GM20431 (cell line): ENCODE results near the gene ADAMTS15.

Experiments
- in situ Hi-C: fragments of 300-500 bp; cut with MseI, MboI; formaldehyde crosslinking; loops from one replicate; pipeline ENCODE4 v1.15.0; 2020; ENCODE audit warnings: low sequenced_read_pairs; ENCODE audit not compliant: unreplicated experiment

ADAMTS15 gene

DNA sequence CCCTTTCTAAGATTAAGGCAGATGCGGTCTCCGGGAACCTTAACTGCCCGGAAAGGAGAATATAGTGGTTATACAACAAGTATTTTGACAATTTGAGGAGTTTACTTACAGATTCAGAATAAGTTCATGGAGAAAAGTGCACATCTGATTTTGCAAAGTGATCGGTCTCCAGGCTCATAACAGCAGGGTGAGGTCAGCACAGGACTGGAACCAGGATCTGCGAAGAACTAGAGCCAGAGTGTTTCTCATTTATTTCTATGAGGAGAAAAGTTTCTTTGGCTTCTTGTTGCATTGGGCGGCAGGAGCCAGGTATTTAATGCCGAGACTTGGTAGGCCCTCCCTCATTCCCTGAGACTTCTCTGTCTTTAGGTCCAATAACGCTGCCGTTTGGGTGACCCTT, 3.7 kb downstream of the ADAMTS15 start:
- in situ Hi-C loops = no loop called here

DNA sequence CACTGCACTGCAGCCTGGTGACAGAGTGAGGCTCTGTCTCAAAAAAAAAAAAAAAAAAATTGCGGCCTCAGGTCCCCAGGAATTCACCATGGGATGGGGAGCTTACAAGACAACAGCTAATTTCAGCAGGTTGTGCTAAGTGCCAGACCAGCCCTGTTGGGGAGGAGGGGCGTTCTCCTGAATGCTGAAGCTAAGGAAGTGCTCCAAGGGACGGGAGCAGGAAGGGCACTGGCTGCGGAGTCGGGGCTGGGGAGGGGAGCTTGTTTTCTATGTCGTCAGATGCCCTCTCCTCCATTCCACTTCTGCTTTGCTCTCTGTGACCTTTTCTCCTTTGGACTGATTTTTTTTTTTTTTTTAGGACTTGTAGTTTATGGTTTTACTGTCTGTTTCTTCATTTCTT, 4.5 kb downstream of the ADAMTS15 start:
- in situ Hi-C loops = no loop called here

DNA sequence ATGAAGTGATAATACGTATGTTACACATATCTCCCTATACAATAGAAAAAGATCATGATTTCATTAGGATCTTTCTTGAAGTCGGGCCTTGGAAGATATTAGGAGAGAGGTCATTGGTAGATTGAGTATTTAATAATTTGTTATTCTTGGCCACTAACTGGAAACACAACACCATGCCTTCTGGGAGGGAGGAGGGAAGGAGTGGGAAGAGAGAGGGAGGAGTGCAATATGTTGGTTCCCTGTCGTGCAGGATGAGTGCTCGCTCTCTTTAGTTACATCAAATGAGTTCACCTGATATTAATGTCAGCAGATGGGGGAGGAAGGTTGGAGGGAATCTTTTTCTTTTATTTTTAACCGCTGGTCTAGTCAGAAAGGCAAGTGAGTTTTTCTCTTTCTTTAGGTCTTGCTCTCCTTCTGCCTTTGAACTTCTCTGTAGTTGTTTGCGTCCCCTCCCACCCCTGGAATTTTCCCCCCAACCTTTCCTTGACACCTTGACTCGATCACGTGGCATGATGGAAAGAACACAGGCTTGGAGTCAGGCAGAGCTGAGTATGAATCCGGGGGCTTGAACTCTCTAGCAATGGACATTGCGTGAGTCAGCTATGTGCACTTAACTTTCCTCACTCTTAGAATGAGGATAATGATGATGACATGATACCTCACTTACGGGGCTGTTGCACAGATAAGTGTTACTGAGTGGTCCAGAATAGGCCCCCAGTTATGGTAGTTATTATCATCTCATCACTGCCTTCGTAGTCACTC, 6.2 kb downstream of the ADAMTS15 start:
- in situ Hi-C loops = no loop called here

DNA sequence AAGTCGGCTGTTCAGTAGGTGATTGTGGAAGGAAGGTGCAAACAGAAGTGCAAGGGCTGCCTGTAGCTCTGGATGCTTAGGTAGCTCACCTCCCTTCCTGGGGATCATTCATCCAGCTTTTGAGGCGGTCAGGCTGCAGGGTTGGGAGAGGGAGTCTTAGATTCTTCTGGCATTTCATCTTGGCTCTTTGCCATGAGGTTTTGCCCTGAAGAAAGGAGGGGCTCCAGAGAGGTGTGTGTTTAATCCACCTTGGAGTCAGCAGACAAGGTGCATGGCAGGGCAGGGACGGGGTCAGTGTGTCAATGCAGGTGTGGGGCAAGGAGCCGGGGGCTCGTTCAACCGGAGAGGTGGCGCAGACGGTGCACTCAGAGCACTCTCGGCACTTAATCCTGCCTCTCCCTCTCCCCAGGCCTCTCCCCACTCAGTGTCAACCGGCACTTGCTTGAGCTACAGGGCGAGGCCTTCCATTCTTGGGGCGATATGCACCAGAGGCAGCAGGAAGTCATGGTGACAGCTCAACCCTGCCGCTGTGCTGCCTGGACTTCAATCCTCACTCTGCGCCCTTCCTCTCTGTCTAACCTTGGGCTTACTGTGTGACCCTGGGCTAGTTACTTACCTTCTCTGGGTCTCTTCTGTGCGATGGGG, 7.2 kb downstream of the ADAMTS15 start:
- in situ Hi-C loops = no loop called here

DNA sequence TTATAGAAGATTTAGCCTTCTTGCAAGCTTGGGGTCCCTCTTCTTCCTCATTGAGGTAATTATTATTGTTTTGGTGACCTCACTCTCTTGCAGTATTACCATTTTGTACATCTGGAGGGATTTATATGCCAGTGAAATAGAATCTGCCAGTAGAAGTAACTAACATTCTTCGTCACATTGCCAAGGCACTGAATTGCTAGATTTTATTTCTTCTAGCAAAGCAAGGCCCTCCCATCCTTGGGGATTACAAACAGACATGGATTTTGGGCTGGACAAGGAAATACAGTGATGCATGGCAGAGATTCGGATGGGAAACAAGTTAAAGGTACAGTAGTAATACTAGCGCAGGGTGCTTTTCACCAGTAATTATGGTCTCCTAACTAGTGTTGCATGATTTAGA, 7.8 kb downstream of the ADAMTS15 start:
- in situ Hi-C loops = no loop called here

DNA sequence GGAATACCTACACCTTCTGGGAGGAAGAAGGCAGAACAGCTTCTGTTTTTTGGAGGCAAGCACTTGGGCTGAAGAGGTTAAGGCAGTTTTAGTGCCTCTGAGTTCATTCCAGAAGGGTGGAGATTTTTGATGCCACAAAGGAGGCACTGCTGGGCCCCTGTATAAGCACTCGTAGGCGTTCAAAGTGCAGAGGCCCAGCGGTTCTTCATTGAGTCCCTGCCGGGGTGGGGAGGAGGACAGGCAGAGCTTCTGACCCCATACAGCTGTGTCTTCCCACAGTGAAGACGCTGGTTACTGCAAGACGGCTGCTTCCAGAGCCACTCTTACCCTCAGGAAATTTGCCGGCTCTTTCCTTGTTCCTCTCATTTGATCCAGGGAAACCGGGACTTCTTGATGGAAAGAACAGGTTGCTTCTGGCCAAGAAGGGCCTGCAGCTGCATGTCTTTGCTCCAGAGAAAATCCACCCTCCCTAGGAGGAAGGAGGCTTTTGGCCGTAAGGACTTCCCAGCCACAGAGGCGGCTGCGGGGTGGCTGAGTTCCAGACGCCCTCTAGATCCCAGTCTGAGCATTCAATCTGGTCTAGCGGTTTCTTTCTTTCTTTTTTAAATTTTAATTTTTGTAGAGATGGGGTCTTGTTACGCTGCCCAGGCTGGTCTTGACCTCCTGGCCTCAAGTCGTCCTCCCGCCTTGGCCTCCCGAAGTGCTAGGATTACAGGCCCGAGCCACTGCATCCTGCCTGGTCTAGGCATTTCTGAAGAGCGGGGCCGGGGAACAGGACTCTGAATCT, 9.4 kb downstream of the ADAMTS15 start:
- in situ Hi-C loops = no loop called here

DNA sequence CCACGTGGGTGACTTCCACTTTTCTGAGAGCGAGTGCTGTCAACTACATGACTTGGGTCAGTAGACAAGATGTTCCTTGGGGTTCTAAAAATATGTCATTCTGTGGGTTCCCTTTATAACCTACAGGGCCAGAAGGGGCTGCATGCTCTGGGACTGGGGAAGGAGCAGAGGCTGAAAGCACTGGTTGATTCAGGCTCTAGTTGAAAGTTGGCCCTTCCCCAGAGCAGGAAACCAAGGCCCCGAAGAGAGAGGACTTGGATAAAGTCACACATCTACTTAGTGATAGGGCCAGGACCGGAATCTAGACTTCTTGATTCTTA, 9.9 kb downstream of the ADAMTS15 start:
- in situ Hi-C loops = no loop called here

DNA sequence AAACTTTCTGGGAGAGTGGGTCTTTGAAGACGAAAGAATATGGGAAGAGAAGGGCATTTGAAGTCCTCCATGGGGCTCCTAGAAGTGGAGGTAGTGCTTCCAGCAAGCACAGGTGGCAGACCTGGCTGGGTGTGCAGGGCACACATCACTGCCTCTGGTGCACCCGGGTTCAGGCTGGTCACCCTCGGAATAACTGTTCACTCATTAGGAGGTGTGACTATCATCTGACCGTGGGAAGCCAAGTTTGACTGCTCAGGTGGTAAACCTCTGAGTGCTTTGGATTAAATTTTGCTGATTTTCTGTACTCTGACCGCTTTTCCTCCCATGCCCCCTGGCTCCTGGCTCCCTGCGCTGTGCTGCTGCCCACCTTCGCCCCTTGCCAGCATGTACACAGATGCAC, 11.1 kb downstream of the ADAMTS15 start:
- in situ Hi-C loops = no loop called here

DNA sequence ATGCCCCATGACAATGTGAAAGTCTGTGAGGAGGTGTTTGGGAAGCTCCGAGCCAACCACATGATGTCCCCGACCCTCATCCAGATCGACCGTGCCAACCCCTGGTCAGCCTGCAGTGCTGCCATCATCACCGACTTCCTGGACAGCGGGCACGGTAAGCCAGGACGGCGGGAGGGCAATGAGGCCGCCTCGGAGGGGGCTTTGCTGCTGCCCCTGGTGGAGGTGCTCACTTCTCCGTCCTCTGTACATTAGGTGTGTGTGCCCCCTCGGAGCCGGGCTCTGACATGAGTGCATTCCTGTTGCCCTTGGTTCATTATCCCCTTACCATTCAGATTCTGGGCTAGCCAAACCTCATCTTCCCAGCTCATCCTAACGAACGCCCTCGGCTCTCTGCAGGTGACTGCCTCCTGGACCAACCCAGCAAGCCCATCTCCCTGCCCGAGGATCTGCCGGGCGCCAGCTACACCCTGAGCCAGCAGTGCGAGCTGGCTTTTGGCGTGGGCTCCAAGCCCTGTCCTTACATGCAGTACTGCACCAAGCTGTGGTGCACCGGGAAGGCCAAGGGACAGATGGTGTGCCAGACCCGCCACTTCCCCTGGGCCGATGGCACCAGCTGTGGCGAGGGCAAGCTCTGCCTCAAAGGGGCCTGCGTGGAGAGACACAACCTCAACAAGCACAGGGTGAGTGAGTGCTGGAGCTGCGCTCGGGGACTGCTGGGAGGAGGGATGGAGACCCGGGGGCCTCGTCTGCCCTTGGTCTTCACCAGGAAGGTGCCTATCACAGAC, 13.8 kb downstream of the ADAMTS15 start:
- in situ Hi-C loops = no loop called here

DNA sequence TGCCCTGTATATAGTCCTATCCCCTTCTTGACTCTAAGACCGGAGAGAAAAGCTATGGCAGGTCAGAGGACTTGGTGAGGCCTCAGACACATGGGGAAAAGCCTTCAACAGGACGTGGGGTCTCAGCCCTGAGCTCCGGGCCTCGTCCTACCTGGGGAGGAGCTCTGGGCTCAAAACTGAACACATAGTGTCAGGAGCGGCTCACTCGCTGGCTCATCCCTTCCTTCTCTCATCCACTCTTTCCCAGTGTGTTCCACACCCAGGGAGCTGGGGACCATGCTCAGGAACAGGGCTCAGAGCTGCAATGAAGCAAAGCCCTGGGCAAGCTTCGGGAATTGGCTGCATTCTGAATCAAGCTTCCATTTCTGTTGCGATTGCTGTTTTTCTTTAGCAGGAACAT, 14.5 kb downstream of the ADAMTS15 start:
- in situ Hi-C loops = no loop called here

DNA sequence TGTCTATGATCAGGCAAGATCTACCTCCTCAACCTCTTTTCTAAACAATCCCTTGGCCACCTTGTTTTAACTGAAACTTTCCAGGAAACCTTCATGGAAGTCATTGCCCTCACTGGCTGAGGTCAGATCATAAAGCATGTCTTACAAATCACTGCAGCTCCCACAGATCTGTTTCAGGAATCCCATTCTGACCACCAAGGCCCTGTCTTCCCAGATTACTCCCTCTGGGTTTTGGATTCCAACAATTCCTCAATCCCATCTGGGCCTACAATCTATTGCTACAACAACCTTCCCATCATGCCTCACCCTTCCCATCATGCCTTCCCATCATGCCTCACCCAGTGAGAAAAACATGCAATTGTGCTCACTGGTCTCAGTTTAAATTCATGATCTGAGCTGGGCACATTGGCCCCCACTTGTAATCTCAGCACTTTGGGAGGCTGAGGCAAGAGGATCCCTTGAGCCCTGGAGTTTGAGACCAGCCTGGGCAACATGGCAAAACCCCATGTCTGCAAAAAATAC, 15.9 kb downstream of the ADAMTS15 start:
- in situ Hi-C loops = no loop called here

DNA sequence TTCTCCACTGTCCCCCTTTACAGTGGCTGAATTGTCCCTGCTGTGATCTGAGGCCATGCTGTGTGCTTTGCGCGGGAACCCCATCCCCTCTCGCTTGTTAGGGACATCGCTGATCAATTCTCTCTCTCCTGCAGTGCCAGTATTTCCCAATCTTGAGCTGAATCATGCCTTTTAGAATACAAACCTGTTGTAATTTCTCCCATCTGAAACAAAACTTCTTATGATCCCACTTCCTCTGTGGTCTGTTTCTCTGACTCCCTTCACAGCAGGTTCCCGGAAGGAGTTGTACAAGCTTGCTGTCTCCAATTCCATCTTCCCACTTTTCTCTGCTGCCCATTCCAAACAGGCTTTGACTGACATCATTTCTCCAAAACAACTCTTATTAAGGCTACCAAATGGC, 16.8 kb downstream of the ADAMTS15 start:
- in situ Hi-C loops = no loop called here

DNA sequence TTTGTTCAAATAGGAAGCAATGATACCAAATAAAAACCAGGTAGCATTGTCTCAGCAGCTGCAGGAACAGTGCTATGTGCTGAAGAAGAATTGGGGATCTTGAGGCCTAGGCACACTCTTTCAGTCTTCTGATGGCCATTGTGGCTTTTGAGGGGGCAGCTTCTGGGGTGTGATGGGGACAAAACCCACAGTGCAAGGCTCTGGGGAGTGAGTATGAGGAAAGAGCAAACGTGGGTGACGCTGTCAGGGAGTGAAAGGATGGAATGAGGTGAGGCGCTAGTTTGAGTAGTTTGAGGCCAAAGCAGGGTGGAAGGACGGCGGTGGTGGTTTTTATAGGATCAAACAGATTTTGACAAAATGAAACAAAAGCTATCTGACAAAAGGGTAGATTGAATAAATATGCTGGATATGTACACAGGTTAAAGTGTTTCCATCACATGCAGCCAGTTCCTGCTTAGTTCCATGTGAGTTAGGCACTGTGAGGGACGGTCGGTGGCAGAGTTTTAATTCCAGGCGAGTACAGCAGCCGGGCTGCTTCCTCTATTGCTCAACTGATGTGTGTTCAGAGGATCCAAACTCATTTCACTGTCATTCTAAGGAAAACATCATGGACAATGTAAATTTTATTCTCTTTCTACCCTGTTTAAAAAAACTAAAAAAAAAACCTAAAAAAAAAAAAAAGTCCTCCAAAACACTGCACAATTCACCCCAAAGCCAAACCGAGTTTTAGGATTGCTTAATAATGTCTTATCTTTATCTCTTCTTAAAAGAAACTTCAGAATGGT, 18.9 kb downstream of the ADAMTS15 start:
- in situ Hi-C loops = no loop called here

DNA sequence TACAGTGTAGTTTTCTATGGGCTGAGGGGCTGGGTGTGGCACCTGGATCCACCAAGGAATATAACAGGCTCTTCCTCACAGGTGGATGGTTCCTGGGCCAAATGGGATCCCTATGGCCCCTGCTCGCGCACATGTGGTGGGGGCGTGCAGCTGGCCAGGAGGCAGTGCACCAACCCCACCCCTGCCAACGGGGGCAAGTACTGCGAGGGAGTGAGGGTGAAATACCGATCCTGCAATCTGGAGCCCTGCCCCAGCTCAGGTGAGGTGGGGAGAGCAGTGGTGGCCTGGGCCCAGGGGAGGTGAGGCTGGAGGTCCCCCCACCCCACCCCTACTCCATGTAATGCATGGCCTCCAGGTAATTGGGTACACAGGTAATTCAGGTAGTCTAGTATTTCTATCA, 20.7 kb downstream of the ADAMTS15 start:
- in situ Hi-C loops = no loop called here

DNA sequence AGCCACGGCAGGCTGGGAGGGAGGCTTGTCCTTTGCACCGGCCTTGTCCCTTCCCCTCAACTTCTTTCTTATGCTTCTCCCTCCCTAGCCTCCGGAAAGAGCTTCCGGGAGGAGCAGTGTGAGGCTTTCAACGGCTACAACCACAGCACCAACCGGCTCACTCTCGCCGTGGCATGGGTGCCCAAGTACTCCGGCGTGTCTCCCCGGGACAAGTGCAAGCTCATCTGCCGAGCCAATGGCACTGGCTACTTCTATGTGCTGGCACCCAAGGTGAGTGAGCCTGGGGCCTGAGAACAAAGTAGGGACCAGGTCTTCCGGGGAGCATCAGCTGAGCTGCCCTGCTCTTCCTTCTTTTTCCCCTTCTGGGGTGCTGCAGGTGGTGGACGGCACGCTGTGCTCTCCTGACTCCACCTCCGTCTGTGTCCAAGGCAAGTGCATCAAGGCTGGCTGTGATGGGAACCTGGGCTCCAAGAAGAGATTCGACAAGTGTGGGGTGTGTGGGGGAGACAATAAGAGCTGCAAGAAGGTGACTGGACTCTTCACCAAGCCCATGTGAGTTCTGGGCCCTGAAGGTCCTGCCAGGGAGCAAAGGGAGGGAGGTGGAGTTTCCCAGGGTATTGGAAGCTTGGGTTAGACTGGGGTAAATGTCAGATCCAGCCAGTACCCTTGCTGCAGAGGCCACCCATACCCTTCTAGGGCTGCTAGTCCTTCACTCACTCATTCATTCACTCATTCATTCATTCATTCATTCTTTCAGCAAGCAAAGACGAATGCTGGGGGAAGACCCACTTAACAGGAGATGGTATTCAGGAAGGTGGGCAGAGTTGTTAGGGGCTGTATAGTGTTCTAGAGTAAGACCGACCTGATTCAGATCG, 22.6 kb downstream of the ADAMTS15 start:
- in situ Hi-C loops = no loop called here

DNA sequence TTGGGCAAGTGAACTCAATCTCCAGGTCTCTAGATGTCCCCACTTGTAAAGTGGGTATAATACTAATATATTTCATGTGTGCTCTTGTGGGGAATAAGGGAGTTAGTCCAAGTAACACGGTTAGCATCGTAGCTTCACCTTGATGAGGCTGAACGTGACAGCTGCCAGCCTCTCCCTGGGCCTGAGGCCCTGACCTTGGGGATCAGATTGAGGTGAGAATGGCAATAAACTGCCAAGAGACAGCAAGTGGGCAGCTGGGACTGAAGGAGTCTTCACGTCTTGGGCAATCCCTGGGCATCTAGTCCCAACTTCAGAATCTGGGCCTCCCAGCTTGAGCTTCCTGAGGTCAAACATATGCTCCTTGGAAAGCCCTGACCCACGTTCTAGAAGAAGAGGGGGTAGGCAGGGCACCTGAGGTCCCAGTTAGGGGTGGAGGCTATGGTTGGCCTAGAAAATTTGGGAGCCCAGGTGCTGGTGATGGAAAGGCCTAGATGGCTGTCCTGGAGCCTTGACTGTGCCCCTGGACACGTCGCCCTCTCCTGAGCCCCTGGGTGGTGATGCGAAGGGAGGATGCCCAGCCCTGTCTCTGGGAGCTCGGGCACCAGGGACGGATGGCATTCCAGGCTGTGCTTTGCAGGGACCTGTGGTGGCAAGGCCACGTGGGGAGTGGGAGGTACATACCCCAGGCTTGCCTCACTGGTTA, 23.4 kb downstream of the ADAMTS15 start:
- in situ Hi-C loops = no loop called here

DNA sequence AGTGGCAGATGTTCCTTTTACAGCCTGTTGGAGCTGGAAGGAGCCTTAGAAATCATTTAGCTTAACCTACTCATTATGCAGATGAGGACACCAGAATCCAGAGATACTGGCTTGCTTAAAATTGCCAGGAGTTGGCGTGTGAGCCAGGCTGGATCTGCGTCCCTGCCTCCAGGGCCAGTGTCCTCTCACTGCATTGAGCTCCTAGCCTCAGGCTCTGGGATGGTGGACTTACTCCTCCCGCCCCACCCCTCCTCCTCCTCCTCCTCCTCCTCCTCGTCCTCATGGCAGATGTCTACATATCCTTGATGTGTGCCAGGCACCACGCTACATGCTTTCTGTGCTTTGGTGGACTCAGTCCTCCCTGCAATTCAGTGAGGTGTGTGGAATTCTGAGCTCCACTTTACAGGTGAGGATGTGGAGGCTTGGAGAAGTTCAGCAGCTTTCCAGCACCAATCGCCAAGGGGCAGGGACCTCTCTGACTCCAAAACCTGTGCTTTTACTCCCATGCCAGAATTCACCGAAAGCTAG, 24.1 kb downstream of the ADAMTS15 start:
- in situ Hi-C loops = no loop called here
